SK-N-SH (cell line): ENCODE results near the gene ENTPD6. TPM values are rescaled to one million over a fixed set of nuclear protein-coding genes. Genes with fewer than 3 reads are reported as not detected.

Source experiments
- CTCF ChIA-PET: fragments of 300-600, 350-600 bp; formaldehyde crosslinking; extraction: SDS; loops from one replicate; lab custom pipeline; 2021; lab: Yijun Ruan, JAX
- POLR2A ChIA-PET: fragments of 350-600 bp; sonication (Branson Sonifier 250); formaldehyde crosslinking; extraction: SDS; loops from one replicate; lab custom pipeline; 2020; ENCODE audit warnings: antibody characterized with exemption, inconsistent platforms; lab: Yijun Ruan, JAX
- DNase-seq: peaks from one replicate; pipeline ENCODE4 v3.0.0; 2012
- H2AFZ ChIP-seq: fragments of 200-600 bp; sonication (generic); 2 replicates; pipeline ENCODE4 v1.8.1; 2016; ENCODE audit warnings: antibody characterized with exemption, mild to moderate bottlenecking, low read depth
- H3F3A ChIP-seq: fragments of 200-600 bp; sonication (generic); replicated peaks from 2 replicates; pipeline ENCODE3; 2016; ENCODE audit warnings: antibody characterized with exemption, mild to moderate bottlenecking; ENCODE audit not compliant: insufficient read depth
- H3K27ac ChIP-seq, 2 experiments: fragments of 200-500 bp in 1 of 2; fragments of 200-600 bp in 1 of 2; sonication (Bioruptor generic) in 1 of 2; sonication (generic), shearing (Covaris generic) in 1 of 2; 2 replicates each; pipeline versions ENCODE4 v1.5.1 to v1.6.1; 2014 to 2016; ENCODE audit warnings: low read depth in 2 of 2, inconsistent platforms in 1 of 2, low read length in 1 of 2, mild to moderate bottlenecking in 1 of 2, mixed read lengths in 1 of 2
- H3K27me3 ChIP-seq: fragments of 200-600 bp; sonication (generic), shearing (Covaris generic); 2 replicates; pipeline ENCODE4 v1.6.1; 2016; ENCODE audit warnings: mixed run types; ENCODE audit not compliant: insufficient read depth
- H3K36me3 ChIP-seq, 2 experiments: fragments of 200-500 bp in 1 of 2; fragments of 200-600 bp in 1 of 2; sonication (Bioruptor generic) in 1 of 2; sonication (generic) in 1 of 2; replicated peaks in 1 of 2; 2 replicates each; pipeline versions ENCODE3 to v1.5.1; 2014 to 2016; ENCODE audit warnings: low read length in 1 of 2, mild to moderate bottlenecking in 1 of 2; ENCODE audit not compliant: insufficient read depth in 2 of 2, control insufficient read depth in 1 of 2
- H3K4me1 ChIP-seq, 2 experiments: fragments of 200-500 bp in 1 of 2; fragments of 200-600 bp in 1 of 2; sonication (Bioruptor generic) in 1 of 2; sonication (generic), shearing (Covaris generic) in 1 of 2; 2 replicates each; pipeline versions ENCODE4 v1.5.1 to v1.6.1; 2014 to 2016; ENCODE audit warnings: low read depth in 1 of 2, low read length in 1 of 2, mixed run types in 1 of 2; ENCODE audit not compliant: insufficient read depth in 2 of 2, control insufficient read depth in 1 of 2
- H3K4me2 ChIP-seq: fragments of 200-600 bp; sonication (generic), shearing (Covaris generic); 2 replicates; pipeline ENCODE4 v1.6.1; 2017; ENCODE audit warnings: mixed run types
- H3K4me3 ChIP-seq, 2 experiments: fragments of 200-500 bp in 1 of 2; fragments of 200-600 bp in 1 of 2; sonication (Bioruptor generic) in 1 of 2; sonication (generic), shearing (Covaris generic) in 1 of 2; 2 replicates each; pipeline versions ENCODE4 v1.5.1 to v1.8.1; 2014 to 2016; ENCODE audit warnings: low read depth in 2 of 2, inconsistent platforms in 1 of 2, low read length in 1 of 2, mild to moderate bottlenecking in 1 of 2, mixed read lengths in 1 of 2, moderate library complexity in 1 of 2
- H3K79me2 ChIP-seq: fragments of 200-600 bp; sonication (generic); 2 replicates; pipeline ENCODE4 v1.8.1; 2017; ENCODE audit warnings: mild to moderate bottlenecking; ENCODE audit not compliant: insufficient read depth
- H3K9ac ChIP-seq: fragments of 200-600 bp; sonication (generic); 2 replicates; pipeline ENCODE4 v1.6.1; 2017; ENCODE audit warnings: mixed run types
- H3K9me2 ChIP-seq: fragments of 200-600 bp; sonication (generic); 2 replicates; pipeline ENCODE4 v1.6.1; 2017; ENCODE audit warnings: mixed run types
- H3K9me3 ChIP-seq: fragments of 200-600 bp; sonication (generic); 2 replicates; pipeline ENCODE4 v1.6.1; 2017; ENCODE audit warnings: mixed run types, mild to moderate bottlenecking, moderate library complexity
- H4K20me1 ChIP-seq: fragments of 200-600 bp; sonication (generic); 2 replicates; pipeline ENCODE4 v1.6.1; 2017; ENCODE audit warnings: mild to moderate bottlenecking, mixed run types; ENCODE audit not compliant: insufficient read depth
- ELF1 ChIP-seq: IDR thresholded peaks from 2 replicates; pipeline ENCODE4 v1.4.0; 2012
- EP300 ChIP-seq, 2 experiments: IDR thresholded peaks; 2 replicates each; pipeline versions ENCODE4 v1.4.0 to v1.6.1; 2012; ENCODE audit warnings: borderline replicate concordance in 1 of 2, low read depth in 1 of 2, low read length in 1 of 2
- EZH2phosphoT487 ChIP-seq: fragments of 200-600 bp; sonication (generic); IDR thresholded peaks from 2 replicates; pipeline ENCODE4 v1.6.1; 2017; ENCODE audit warnings: low read depth, mixed run types, mild to moderate bottlenecking, antibody characterized with exemption, moderate library complexity, borderline replicate concordance
- JUND ChIP-seq: IDR thresholded peaks from 2 replicates; pipeline ENCODE4 v1.4.0; 2012
- SIN3A ChIP-seq: IDR thresholded peaks from 2 replicates; pipeline ENCODE4 v1.6.1; 2012; ENCODE audit warnings: low read depth, mild to moderate bottlenecking, low read length, moderate library complexity, borderline replicate concordance
- TCF12 ChIP-seq: IDR thresholded peaks from 2 replicates; pipeline ENCODE4 v1.4.0; 2012
- TEAD4 ChIP-seq: IDR thresholded peaks from 2 replicates; pipeline ENCODE4 v1.4.0; 2012; ENCODE audit warnings: mild to moderate bottlenecking, borderline replicate concordance; ENCODE audit not compliant: insufficient read depth
- WGBS: methylation state at CpG from one replicate; pipeline ENCODE4 v1.1.6; 2017; ENCODE audit warnings: low lambda C conversion rate; 5-methylcytosine and 5-hydroxymethylcytosine counted together
- polyA plus RNA-seq, 3 experiments: library from polyadenylated mRNA; depleted of rRNA; stranded (reverse); fragments of >200 nt; gene quantifications; 2 replicates each; pipeline ENCODE4 v1.2.3, GENCODE V29; 2012
- TF ChIP-seq, protein P1 (sequence below): IDR thresholded peaks from 2 replicates; pipeline ENCODE4 v1.6.1; 2012; ENCODE audit warnings: mild to moderate bottlenecking, low read depth, low read length, moderate library complexity
- TF ChIP-seq, protein P2 (sequence below): IDR thresholded peaks from 2 replicates; pipeline ENCODE4 v1.4.0; 2012; ENCODE audit warnings: low read depth

Gene ENTPD6
- polyA plus RNA-seq, 1 of the 3 experiments (the other 2 are of a cell fraction) = 76.1 TPM

DNA sequence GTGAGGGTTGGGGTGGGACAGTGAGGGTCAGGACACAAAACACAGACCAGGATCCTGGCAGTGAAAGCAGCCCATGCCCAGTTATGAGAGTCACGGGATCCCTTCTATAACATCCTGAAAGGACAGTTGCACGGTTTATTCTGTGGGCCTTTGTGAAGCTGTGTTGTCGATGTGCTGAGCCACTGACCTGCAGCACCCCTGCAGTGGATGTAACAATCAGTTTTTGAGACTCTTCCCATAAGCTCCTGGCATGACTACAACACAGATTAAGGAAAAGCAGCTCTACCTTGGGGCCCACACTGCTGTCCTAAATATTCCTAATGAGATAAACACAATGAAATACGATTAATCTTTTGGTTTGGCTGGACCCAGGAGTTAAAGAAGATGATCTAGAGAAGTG is 56.0 kb downstream of the ENTPD6 start:
- peak; percentile 1 for DNase-seq
- TF ChIP-seq, protein P1, sequence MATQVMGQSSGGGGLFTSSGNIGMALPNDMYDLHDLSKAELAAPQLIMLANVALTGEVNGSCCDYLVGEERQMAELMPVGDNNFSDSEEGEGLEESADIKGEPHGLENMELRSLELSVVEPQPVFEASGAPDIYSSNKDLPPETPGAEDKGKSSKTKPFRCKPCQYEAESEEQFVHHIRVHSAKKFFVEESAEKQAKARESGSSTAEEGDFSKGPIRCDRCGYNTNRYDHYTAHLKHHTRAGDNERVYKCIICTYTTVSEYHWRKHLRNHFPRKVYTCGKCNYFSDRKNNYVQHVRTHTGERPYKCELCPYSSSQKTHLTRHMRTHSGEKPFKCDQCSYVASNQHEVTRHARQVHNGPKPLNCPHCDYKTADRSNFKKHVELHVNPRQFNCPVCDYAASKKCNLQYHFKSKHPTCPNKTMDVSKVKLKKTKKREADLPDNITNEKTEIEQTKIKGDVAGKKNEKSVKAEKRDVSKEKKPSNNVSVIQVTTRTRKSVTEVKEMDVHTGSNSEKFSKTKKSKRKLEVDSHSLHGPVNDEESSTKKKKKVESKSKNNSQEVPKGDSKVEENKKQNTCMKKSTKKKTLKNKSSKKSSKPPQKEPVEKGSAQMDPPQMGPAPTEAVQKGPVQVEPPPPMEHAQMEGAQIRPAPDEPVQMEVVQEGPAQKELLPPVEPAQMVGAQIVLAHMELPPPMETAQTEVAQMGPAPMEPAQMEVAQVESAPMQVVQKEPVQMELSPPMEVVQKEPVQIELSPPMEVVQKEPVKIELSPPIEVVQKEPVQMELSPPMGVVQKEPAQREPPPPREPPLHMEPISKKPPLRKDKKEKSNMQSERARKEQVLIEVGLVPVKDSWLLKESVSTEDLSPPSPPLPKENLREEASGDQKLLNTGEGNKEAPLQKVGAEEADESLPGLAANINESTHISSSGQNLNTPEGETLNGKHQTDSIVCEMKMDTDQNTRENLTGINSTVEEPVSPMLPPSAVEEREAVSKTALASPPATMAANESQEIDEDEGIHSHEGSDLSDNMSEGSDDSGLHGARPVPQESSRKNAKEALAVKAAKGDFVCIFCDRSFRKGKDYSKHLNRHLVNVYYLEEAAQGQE = no peak
- no peak for TF ChIP-seq ELF1
- TF ChIP-seq, all 33 proteins: peak for 0
- CTCF ChIA-PET = interaction anchor here (0.8 to 6.4 kb wide), 3 partner anchors 13 to 147 kb away, joined by 3 to 28 read pairs (median 4); no protein-coding TSS in a partner anchor
- Histone ChIP-seq H3K9ac (no peak overlapping the region), H3K4me2 (0 out of 2 replicates have a peak overlapping the region, but pooled peaks have one; percentile 25), H3K79me2 (peaks cover 82% of the 10 kb centered on the region), H3K9me3 (no peaks in the 10 kb centered on the region), H3K4me1 (peaks cover 11 to 59% of the 10 kb centered on the region in 2 experiments), H3K27ac (no peak overlapping the region), H2AFZ (no peak overlapping the region), H3K9me2 (no peaks in the 10 kb centered on the region), H3K27me3 (no peaks in the 10 kb centered on the region), H3K36me3 (peaks cover 3 to 12% of the 10 kb centered on the region in 2 experiments), H3F3A (peaks cover 8% of the 10 kb centered on the region), H4K20me1 (peaks cover 71% of the 10 kb centered on the region), H3K4me3 (no peak overlapping the region)
- 82% methylated on average over 4 of the region's 4 CpGs for WGBS
- POLR2A ChIA-PET = no interaction called here

DNA sequence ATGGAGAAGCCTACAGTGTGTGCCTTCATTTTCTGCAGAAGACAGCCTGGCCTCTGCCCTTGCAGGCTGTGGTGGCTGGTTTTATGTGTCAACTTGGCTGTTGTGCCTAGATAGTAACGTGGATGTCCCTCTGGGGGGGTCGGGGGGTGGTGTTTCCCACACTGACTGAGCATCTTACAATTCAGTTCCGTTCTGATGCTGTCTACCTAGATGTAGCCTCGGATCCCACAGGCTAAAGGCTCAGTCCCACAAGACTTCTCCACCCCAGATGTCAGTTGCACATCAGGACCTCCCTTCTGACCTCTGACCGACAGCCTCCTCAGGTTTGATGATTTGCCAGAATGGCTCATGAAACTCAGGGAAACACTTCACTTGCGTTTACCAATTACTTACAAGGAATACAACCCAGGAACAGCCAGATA is 56.7 kb downstream of the ENTPD6 start:
- peaks cover 11 to 56% of the 10 kb centered on the region in 2 experiments for H3K4me1 ChIP-seq
- H3K9me3 ChIP-seq = no peaks in the 10 kb centered on the region
- 94% methylated on average over 3 of the region's 6 CpGs for WGBS
- ChIA-PET CTCF (interaction anchor here (0.6 to 1.1 kb wide), 2 partner anchors 42 to 49 kb away, joined by 3 to 4 read pairs; no protein-coding TSS in a partner anchor), POLR2A (interaction anchor here (1.0 kb wide), 1 partner anchor 147 kb away, joined by 3 read pairs; no protein-coding TSS in a partner anchor)
- peaks cover 89% of the 10 kb centered on the region for H3K79me2 ChIP-seq
- H3K9me2 ChIP-seq = no peaks in the 10 kb centered on the region
- no peak overlapping the region for H2AFZ ChIP-seq
- no peak overlapping the region for H3K9ac ChIP-seq
- peaks cover 3 to 12% of the 10 kb centered on the region in 2 experiments for H3K36me3 ChIP-seq
- no peak overlapping the region for H3K27ac ChIP-seq
- no peak for DNase-seq
- TF ChIP-seq SIN3A (no peak), TCF12 (no peak), EP300 (IDR thresholded peaks at IDR 0.05; ENCODE audit: borderline replicate concordance in 1 of 2, low read depth in 1 of 2, low read length in 1 of 2) (no peak), JUND (no peak), TEAD4 (no peak), EZH2phosphoT487 (no peak)
- TF ChIP-seq, protein P2, sequence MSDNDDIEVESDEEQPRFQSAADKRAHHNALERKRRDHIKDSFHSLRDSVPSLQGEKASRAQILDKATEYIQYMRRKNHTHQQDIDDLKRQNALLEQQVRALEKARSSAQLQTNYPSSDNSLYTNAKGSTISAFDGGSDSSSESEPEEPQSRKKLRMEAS = no peak
- H4K20me1 ChIP-seq = peaks cover 78% of the 10 kb centered on the region
- no peak overlapping the region for H3K4me3 ChIP-seq
- H3K27me3 ChIP-seq = no peaks in the 10 kb centered on the region
- no peak overlapping the region for H3K4me2 ChIP-seq
- peaks cover 8% of the 10 kb centered on the region for H3F3A ChIP-seq
